ENCODE results near the gene SENP3. TPM values are rescaled to one million over a fixed set of nuclear protein-coding genes. Genes with fewer than 3 reads are reported as not detected.

The SENP3 gene
- total RNA-seq, 4 donors from 2014 or later: 48.9 to 66.7 (median 59.0) TPM

DNA sequence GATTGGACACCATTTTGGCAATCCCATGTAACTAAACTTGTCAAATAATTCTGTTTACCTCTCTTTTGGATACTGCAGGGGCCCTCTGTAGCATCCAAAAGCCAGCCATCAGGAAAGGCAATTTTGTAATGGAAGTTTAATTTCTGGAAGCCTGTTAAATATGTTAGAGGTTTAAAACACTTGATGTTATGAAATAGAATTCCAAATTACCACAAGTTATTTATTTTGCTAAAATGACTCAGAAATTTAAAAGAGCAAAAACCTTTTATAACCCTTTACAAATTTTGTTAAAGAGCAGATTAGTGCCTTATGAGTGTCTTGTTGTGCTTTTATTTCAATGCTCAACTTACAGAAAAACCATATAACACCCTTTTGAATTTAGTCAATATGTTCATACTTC is 32.9 kb upstream of the SENP3 start:
- TF ChIP-seq, protein P1, sequence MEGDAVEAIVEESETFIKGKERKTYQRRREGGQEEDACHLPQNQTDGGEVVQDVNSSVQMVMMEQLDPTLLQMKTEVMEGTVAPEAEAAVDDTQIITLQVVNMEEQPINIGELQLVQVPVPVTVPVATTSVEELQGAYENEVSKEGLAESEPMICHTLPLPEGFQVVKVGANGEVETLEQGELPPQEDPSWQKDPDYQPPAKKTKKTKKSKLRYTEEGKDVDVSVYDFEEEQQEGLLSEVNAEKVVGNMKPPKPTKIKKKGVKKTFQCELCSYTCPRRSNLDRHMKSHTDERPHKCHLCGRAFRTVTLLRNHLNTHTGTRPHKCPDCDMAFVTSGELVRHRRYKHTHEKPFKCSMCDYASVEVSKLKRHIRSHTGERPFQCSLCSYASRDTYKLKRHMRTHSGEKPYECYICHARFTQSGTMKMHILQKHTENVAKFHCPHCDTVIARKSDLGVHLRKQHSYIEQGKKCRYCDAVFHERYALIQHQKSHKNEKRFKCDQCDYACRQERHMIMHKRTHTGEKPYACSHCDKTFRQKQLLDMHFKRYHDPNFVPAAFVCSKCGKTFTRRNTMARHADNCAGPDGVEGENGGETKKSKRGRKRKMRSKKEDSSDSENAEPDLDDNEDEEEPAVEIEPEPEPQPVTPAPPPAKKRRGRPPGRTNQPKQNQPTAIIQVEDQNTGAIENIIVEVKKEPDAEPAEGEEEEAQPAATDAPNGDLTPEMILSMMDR (IDR thresholded peaks at IDR 0.05): no peak
- ATAC-seq (ENCODE audit: low FRiP score) (no peak), DNase-seq (ENCODE audit: low spot score) (no peak)

DNA sequence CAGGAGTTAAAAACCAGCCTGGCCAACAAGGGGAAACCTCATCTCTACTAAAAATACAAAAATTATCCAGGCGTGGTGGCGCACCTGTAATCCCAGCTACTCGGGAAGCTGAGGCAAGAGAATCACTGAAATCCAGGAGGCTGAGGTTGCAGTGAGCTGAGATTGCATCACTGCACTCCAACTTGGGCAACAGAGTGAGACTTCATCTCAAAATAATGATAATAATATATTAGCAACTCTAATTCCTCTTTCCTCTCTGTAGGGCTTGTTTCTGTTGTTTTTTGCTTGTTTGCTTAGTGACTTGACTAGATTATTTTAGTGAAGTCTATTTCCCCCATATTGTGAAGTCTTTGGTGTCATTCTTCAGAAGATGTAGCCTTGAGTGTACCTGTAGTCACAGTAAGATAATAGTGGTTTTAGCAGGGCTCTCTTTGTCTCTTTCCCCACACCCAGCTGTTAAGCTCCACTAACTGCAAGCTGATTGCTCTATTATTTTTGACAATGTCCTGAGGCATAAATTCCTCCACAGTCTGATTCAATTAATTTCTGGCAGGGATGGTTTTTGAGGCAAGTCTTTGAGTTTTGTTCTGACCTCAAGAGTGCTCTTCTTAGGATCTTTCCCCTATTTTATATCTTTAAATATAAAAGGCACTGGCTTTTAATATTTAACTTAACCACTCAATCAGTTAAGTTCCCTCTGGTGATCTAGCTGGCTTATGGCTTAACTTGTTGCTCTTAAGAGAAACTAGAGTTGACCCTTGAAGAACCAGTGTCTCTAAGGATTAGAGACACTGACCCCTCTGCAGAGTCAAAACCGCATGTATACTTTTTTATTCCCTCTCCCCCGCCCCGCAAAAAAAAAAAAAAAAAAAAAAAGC is 31.5 kb upstream of the SENP3 start:
- no peak for DNase-seq (ENCODE audit: low spot score)
- TF ChIP-seq, protein P1 (IDR thresholded peaks at IDR 0.05): no peak
- no peak for ATAC-seq (ENCODE audit: low FRiP score)

DNA sequence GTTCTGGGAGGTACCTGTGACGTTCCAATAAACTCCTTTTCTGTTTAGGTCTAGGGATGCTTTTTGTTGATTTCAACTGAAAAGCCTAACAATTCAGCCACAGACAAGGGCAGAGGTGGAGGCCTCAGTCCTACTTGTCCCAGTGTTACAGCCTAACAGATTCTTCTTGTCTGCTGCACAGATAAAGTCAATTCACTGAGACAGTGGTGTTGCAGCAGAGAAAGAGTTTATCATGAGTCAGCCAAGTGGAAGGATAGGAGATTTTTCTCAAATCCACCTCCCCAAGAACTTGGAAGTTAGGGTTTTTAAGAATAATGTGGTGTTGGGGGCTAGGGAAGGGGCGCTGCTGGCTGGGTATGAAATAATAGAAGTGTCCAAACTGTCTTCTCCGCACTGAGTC is 23.7 kb upstream of the SENP3 start:
- DNase-seq (ENCODE audit: low spot score): no peak
- ATAC-seq (ENCODE audit: low FRiP score): no peak
- TF ChIP-seq, protein P1 (IDR thresholded peaks at IDR 0.05): no peak

DNA sequence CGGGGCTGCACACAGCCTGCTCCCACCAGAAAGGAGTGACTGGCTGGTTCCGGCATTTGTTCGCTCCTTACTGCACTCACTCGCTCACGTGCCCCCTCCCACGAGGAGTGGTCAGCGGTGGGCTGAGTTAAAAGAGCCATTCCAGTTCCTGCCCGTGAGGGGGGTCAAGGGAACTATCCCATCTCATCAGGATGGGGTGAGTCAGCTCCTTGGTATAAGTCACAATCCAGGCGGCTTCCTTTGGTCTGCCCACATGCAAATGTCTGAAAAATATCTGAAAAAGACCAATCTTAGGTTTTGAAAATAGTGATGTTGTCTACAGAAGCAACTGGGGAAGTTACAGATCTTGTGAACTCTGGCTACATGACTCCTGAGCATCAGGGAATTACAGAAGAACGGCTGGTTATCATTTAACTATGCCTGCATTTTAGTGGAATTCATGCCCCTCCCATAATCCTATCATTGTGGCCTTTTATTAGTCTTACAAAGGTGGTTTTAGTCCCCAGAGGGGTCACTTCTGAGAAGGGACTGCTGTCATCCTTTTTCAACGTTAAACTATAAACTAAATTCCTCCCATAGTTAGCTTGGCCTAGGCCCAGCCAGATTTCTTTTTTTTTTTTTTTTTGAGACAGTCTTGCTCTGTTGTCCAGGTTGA is 22.7 kb upstream of the SENP3 start:
- TF ChIP-seq, protein P1 (IDR thresholded peaks at IDR 0.05): no peak
- ATAC-seq (ENCODE audit: low FRiP score) (no peak), DNase-seq (ENCODE audit: low spot score) (no peak)

DNA sequence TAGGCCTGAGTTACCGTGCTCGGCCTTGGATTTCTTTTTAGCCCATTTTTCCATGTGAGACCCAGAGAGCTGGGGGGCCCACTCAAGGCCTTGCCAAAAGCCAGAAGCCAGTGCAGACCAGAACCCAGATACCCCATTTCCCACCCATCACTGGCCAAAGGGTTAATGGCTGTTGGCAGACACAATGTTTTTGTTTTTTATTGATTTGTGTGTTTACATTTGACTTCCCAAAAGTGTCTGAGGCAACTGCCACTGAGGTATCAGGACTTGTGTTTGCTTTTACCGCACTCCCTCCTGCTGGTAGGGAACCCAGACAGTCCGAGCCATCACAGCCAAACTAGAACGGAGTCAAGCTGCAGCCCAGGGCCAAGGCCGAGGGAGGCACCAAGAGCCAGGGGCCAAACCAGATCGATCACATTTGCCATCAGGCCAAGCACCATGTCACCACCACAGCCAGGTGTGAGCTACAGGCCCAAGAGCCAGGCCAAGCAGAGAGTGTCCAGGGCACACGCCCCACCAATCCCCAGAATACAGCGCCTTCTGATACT is 20.6 kb upstream of the SENP3 start:
- DNase-seq (ENCODE audit: low spot score): no peak
- ATAC-seq (ENCODE audit: low FRiP score): no peak
- TF ChIP-seq, protein P1 (IDR thresholded peaks at IDR 0.05): no peak

DNA sequence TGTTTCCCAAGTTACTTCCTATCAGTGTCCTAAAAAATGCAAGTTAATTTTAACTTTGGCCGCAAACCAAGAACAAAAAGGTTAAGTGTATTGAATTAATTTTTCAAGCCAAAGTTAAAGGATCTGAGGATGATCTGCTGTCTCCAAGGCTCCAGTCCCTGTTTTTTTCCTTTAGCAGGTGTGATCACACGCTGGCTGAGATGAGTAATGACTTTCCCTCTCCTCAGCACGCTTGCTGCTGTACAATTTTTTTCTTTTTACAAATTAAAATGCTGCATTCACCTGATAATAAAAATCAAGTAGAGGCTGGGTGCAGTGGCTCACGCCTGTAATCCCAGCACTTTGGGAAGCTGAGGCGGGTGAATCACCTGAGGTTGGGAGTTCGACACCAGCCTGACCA is 16.8 kb upstream of the SENP3 start:
- ATAC-seq (ENCODE audit: low FRiP score): no peak

More for the DNA sequence above, 16.8 kb upstream of the SENP3 start:
- TF ChIP-seq, protein P1 (IDR thresholded peaks at IDR 0.05): no peak
- DNase-seq (ENCODE audit: low spot score): no peak
